ENCODE data around the gene GDF7.

GRCh38 chr2:20677301-20678085 is 10.5 kb downstream of the GDF7 start:
- TF ChIP-seq POLR2A (IDR thresholded peaks at IDR 0.05), result no peak
- TF ChIP-seq, protein P1, sequence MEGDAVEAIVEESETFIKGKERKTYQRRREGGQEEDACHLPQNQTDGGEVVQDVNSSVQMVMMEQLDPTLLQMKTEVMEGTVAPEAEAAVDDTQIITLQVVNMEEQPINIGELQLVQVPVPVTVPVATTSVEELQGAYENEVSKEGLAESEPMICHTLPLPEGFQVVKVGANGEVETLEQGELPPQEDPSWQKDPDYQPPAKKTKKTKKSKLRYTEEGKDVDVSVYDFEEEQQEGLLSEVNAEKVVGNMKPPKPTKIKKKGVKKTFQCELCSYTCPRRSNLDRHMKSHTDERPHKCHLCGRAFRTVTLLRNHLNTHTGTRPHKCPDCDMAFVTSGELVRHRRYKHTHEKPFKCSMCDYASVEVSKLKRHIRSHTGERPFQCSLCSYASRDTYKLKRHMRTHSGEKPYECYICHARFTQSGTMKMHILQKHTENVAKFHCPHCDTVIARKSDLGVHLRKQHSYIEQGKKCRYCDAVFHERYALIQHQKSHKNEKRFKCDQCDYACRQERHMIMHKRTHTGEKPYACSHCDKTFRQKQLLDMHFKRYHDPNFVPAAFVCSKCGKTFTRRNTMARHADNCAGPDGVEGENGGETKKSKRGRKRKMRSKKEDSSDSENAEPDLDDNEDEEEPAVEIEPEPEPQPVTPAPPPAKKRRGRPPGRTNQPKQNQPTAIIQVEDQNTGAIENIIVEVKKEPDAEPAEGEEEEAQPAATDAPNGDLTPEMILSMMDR (IDR thresholded peaks at IDR 0.05), result peak; percentile 40 to 54 (median 45)

Data from right lobe of liver (tissue), 4 donors.